Activated effector memory CD4-positive, alpha-beta T cell treated with Interleukin-2 at 50 U/mL for 16 hours (primary cell): ENCODE results near the gene ELMO1.

Source experiments
- DNase-seq: peaks from one replicate; pipeline ENCODE4 v3.0.0-alpha.2; 2020

The ELMO1 gene

GRCh38 chr7:37430171-37430570, 18.5 kb downstream of the ELMO1 start:
- no peak for DNase-seq

- DNase-seq = no peak
These were observed 19.3 kb downstream of the ELMO1 start for GRCh38 chr7:37429435-37429791.

GRCh38 chr7:37428681-37429434, 19.8 kb downstream of the ELMO1 start:
- no peak for DNase-seq

GRCh38 chr7:37427276-37427940, 21.3 kb downstream of the ELMO1 start:
- DNase-seq = no peak

GRCh38 chr7:37425498-37425897, 23.2 kb downstream of the ELMO1 start:
- DNase-seq = no peak

- no peak for DNase-seq
These were observed 23.7 kb downstream of the ELMO1 start for GRCh38 chr7:37424995-37425394.

- no peak for DNase-seq
These were observed 24.1 kb downstream of the ELMO1 start for GRCh38 chr7:37424521-37424920.

- DNase-seq = no peak
These were observed 26.7 kb downstream of the ELMO1 start for GRCh38 chr7:37421861-37422500.

GRCh38 chr7:37420946-37421695, 27.5 kb downstream of the ELMO1 start:
- DNase-seq = no peak

- DNase-seq = no peak
These were observed 29.2 kb downstream of the ELMO1 start for GRCh38 chr7:37419496-37419895.

- no peak for DNase-seq
These were observed 30.3 kb downstream of the ELMO1 start for GRCh38 chr7:37418381-37418780.

- no peak for DNase-seq
These were observed 31.6 kb downstream of the ELMO1 start for GRCh38 chr7:37417107-37417474.

GRCh38 chr7:37416378-37417106, 32.1 kb downstream of the ELMO1 start:
- no peak for DNase-seq

- DNase-seq = no peak
These were observed 33.0 kb downstream of the ELMO1 start for GRCh38 chr7:37415629-37416028.

- no peak for DNase-seq
These were observed 34.2 kb downstream of the ELMO1 start for GRCh38 chr7:37414352-37414983.

GRCh38 chr7:37411444-37412034, 37.1 kb downstream of the ELMO1 start:
- DNase-seq = no peak

- no peak for DNase-seq
These were observed 38.1 kb downstream of the ELMO1 start for GRCh38 chr7:37410305-37411229.

GRCh38 chr7:37409461-37409860, 39.2 kb downstream of the ELMO1 start:
- no peak for DNase-seq

GRCh38 chr7:37408291-37409228, 40.1 kb downstream of the ELMO1 start:
- no peak for DNase-seq
